ENCODE results near the gene UFC1.
"Not testable (repeated sequence)": the region's sequence is repeated elsewhere in the genome, so short reads cannot be mapped to it uniquely, and the experiment has no call there.

The UFC1 gene

GRCh38 chr1:161153682-161154337 lies at the start of gene UFC1:
Gene UFC1 (plus strand): TSS chr1:161153978. CDS start chr1:161153998, 20 bp downstream.
- peak; percentile 88 to 93 for DNase-seq

GRCh38 chr1:161106431-161106830 lies 47.3 kb upstream of the UFC1 start:
- no peak for DNase-seq

GRCh38 chr1:161111117-161111516 lies 42.7 kb upstream of the UFC1 start:
- no peak for DNase-seq

GRCh38 chr1:161111527-161111926 lies 42.3 kb upstream of the UFC1 start:
- no peak for DNase-seq

- no peak for DNase-seq
These were observed 39.9 kb upstream of the UFC1 start for GRCh38 chr1:161113915-161114314.

GRCh38 chr1:161114556-161114955 lies 39.2 kb upstream of the UFC1 start:
- no peak for DNase-seq

GRCh38 chr1:161115132-161115711 lies 38.6 kb upstream of the UFC1 start:
- no peak for DNase-seq

GRCh38 chr1:161115961-161116360 lies 37.8 kb upstream of the UFC1 start:
- DNase-seq: not testable (repeated sequence)

GRCh38 chr1:161117759-161118581 lies 35.8 kb upstream of the UFC1 start, which contains the start of the genes NIT1 and PFDN2:
Gene NIT1 (plus strand): TSS chr1:161118105. CDS start chr1:161118177, 72 bp downstream.
Gene PFDN2 (minus strand): TSS chr1:161118037. CDS start chr1:161118026, 11 bp downstream.
- DNase-seq: peak; percentile 66 to 91

GRCh38 chr1:161119092-161119903 lies 34.5 kb upstream of the UFC1 start:
- no peak for DNase-seq

- no peak for DNase-seq
These were observed 32.6 kb upstream of the UFC1 start for GRCh38 chr1:161121042-161121650.

GRCh38 chr1:161121834-161122233 lies 31.9 kb upstream of the UFC1 start:
- DNase-seq: no peak

- DNase-seq: no peak
These were observed 30.8 kb upstream of the UFC1 start for GRCh38 chr1:161122967-161123366.

GRCh38 chr1:161127649-161128048 lies 26.1 kb upstream of the UFC1 start:
- no peak for DNase-seq

GRCh38 chr1:161128591-161129420 lies 25.0 kb upstream of the UFC1 start:
- DNase-seq: no peak

- DNase-seq: no peak
These were observed 23.5 kb upstream of the UFC1 start for GRCh38 chr1:161130266-161130665.

GRCh38 chr1:161131523-161132409 lies 22.0 kb upstream of the UFC1 start:
- no peak for DNase-seq

- DNase-seq: peak; percentile 97 to 98
These were observed 21.2 kb upstream of the UFC1 start, which contains the start of gene DEDD for GRCh38 chr1:161132410-161133219. Gene DEDD (minus strand): TSS chr1:161132667. CDS start chr1:161124462, 8,205 bp downstream.

- no peak for DNase-seq
These were observed 20.5 kb upstream of the UFC1 start for GRCh38 chr1:161133220-161133740.
